Brain pericyte (primary cell): ENCODE results near the gene ZNF780B.

Experiments used
- DNase-seq: peaks from one replicate; pipeline ENCODE4 v3.0.0-alpha.2; 2012; ENCODE audit warnings: low read depth, low spot score

Gene ZNF780B

DNA sequence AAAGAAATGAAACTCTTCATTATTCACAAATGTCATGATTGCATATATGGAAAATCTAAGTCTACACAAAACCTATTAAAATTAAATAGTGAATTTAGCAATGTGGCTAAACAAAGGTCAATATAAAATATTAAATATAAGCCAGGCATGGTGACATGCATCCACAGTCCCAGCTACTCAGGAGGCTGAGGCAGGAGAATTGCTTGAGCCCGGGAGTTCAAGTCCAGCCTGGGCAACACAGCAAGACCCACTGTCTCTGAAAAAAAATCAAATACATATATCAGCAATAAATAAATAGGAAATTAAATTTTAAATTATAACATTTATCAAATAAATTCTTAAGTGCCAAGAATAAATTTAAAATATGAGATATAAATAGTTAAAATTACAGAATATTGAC is 73.1 kb downstream of the ZNF780B start:
- no peak for DNase-seq
